ENCODE measurements around the gene SLC35F4.

GRCh38 chr14:57707219-57707618, 158.7 kb downstream of the SLC35F4 start:
- TF ChIP-seq EZH2 (IDR thresholded peaks at IDR 0.05; ENCODE audit: borderline replicate concordance, insufficient read depth, low read length, poor library complexity, severe bottlenecking), result no peak
- TF ChIP-seq CTCF (IDR thresholded peaks at IDR 0.05; ENCODE audit: poor library complexity, severe bottlenecking), result no peak
- no peak for TF ChIP-seq POLR2AphosphoS5 (IDR thresholded peaks at IDR 0.05)
- TF ChIP-seq REST (IDR thresholded peaks at IDR 0.05; ENCODE audit: borderline replicate concordance), result no peak
- TF ChIP-seq TAF1 (IDR thresholded peaks at IDR 0.05; ENCODE audit: low read depth), result no peak
- no peak for TF ChIP-seq RAD21 (conservative IDR thresholded peaks at IDR 0.05)

All from neural cell (in vitro differentiated cells).